Measurements from ENCODE around the gene CACNA1C. TPM values are rescaled to one million over a fixed set of nuclear protein-coding genes. Genes with fewer than 3 reads are reported as not detected.

The CACNA1C gene
- polyA plus RNA-seq, 2 donors: 2.1 to 2.5 TPM

- Histone ChIP-seq H3K27me3 (ENCODE audit: control insufficient read depth in 1 of 2, insufficient read depth in 2 of 2, low read length in 2 of 2) (no peaks in the 10 kb centered on the region), H3K27ac (ENCODE audit: low read depth in 2 of 2, low read length in 1 of 2) (no peak overlapping the region)
Observed at GRCh38 chr12:2226641-2227040, 173.9 kb downstream of the CACNA1C start.

DNA sequence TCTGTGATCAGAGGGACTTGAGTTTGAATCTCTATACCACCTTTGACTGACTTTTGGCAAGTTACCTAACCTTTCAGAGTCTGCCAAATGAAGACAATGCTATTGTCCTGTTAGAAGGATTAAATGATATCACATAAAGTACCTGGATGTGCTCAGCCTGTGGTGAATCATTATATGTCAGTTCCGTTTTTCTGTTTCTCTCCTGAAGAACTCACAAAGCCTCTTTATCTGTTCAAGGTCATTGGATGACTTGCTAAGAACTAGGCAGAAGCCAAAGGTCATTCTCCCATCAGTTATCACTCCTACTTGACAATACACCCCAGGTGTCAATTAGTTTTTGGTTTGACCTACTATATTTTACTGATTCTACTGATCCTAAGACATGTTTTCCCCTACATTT, 174.6 kb downstream of the CACNA1C start:
- Histone ChIP-seq H3K36me3 (ENCODE audit: control insufficient read depth in 2 of 2, insufficient read depth in 2 of 2, low read length in 1 of 2) (no peaks in the 10 kb centered on the region), H3K9me3 (ENCODE audit: control insufficient read depth in 2 of 2, insufficient read depth in 1 of 2, low read depth in 1 of 2, low read length in 1 of 2) (no peaks in the 10 kb centered on the region), H3K27me3 (ENCODE audit: control insufficient read depth in 1 of 2, insufficient read depth in 2 of 2, low read length in 2 of 2) (no peaks in the 10 kb centered on the region), H3K4me3 (ENCODE audit: low read depth in 1 of 2, low read length in 2 of 2) (no peak overlapping the region), H3K4me1 (ENCODE audit: control insufficient read depth in 2 of 2, insufficient read depth in 2 of 2, low read length in 1 of 2) (no peaks in the 10 kb centered on the region), H3K27ac (ENCODE audit: low read depth in 2 of 2, low read length in 1 of 2) (no peak overlapping the region)
- WGBS, 2 donors: 56 to 58% methylated on average over 1 of the region's 1 CpG

More at GRCh38 chr12:2226641-2227040, 173.9 kb downstream of the CACNA1C start:
- Histone ChIP-seq H3K4me3 (ENCODE audit: low read depth in 1 of 2, low read length in 2 of 2) (no peak overlapping the region), H3K4me1 (ENCODE audit: control insufficient read depth in 2 of 2, insufficient read depth in 2 of 2, low read length in 1 of 2) (no peaks in the 10 kb centered on the region), H3K36me3 (ENCODE audit: control insufficient read depth in 2 of 2, insufficient read depth in 2 of 2, low read length in 1 of 2) (no peaks in the 10 kb centered on the region), H3K9me3 (ENCODE audit: control insufficient read depth in 2 of 2, insufficient read depth in 1 of 2, low read depth in 1 of 2, low read length in 1 of 2) (no peaks in the 10 kb centered on the region)
- 60 to 70% methylated on average over 8 of the region's 8 CpGs for WGBS, 2 donors

GRCh38 chr12:2228535-2228934, 175.7 kb downstream of the CACNA1C start:
- Histone ChIP-seq H3K36me3 (ENCODE audit: control insufficient read depth in 2 of 2, insufficient read depth in 2 of 2, low read length in 1 of 2) (no peaks in the 10 kb centered on the region), H3K27me3 (ENCODE audit: control insufficient read depth in 1 of 2, insufficient read depth in 2 of 2, low read length in 2 of 2) (no peaks in the 10 kb centered on the region), H3K4me1 (ENCODE audit: control insufficient read depth in 2 of 2, insufficient read depth in 2 of 2, low read length in 1 of 2) (no peaks in the 10 kb centered on the region), H3K9me3 (ENCODE audit: control insufficient read depth in 2 of 2, insufficient read depth in 1 of 2, low read depth in 1 of 2, low read length in 1 of 2) (no peaks in the 10 kb centered on the region), H3K4me3 (ENCODE audit: low read depth in 1 of 2, low read length in 2 of 2) (no peak overlapping the region), H3K27ac (ENCODE audit: low read depth in 2 of 2, low read length in 1 of 2) (no peak overlapping the region)

DNA sequence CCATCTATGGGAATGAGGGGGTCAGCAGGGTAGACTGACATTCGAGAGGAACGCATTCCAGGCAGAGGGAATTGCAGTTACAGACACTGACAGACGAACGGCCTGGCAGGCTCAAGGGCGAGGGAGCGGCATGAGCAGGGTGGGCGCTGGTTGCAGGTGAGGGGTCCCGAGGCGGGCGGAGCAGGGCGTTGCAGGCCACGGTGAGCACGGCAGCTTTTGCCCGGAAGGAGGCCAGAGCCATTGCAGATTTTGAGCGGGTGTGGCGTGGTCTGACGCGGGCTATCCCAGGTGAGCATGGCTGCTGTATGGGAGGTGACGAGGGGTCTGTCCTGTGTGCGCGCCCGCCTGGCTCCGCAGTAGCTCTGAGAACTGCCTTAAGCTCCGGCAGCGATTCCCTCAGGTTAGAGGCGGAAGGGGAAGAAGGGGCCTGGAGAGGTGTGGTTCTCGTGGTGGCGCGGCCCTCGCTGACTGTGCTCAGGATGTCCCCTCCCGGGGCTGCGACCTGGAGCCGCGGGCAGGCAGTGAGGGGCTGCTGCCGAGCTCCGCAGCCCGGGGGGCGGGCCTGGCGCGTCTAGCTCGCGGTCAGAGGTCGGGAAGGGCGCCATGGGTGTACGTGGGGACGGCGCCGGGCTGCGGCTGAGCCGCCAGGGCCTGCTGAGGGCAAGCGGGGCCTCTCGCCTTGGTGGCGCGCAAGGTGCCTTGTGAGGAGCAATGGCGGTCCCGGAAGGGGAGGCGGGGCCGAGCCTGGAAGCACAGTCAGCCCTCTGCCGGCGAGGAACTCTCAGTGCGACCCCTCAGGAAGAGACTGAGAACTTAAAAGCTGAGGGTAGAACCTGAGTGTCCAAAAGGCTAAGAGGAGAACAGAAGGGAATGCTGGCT, 177.1 kb downstream of the CACNA1C start:
- H3K27ac ChIP-seq (ENCODE audit: low read depth in 2 of 2, low read length in 1 of 2): no peak overlapping the region
- H3K9me3 ChIP-seq (ENCODE audit: control insufficient read depth in 2 of 2, insufficient read depth in 1 of 2, low read depth in 1 of 2, low read length in 1 of 2): no peaks in the 10 kb centered on the region
- H3K4me3 ChIP-seq (ENCODE audit: low read depth in 1 of 2, low read length in 2 of 2): no peak overlapping the region
- no peaks in the 10 kb centered on the region for H3K27me3 ChIP-seq (ENCODE audit: control insufficient read depth in 1 of 2, insufficient read depth in 2 of 2, low read length in 2 of 2)
- no peaks in the 10 kb centered on the region for H3K4me1 ChIP-seq (ENCODE audit: control insufficient read depth in 2 of 2, insufficient read depth in 2 of 2, low read length in 1 of 2)
- no peaks in the 10 kb centered on the region for H3K36me3 ChIP-seq (ENCODE audit: control insufficient read depth in 2 of 2, insufficient read depth in 2 of 2, low read length in 1 of 2)
- 68 to 70% methylated on average over 47 to 61 of the region's 61 CpGs for WGBS, 2 donors

- H3K4me3 ChIP-seq (ENCODE audit: low read depth in 1 of 2, low read length in 2 of 2): no peak overlapping the region
- WGBS, 2 donors: 89 to 91% methylated on average over 7 of the region's 7 CpGs
- H3K27me3 ChIP-seq (ENCODE audit: control insufficient read depth in 1 of 2, insufficient read depth in 2 of 2, low read length in 2 of 2): no peaks in the 10 kb centered on the region
- no peaks in the 10 kb centered on the region for H3K9me3 ChIP-seq (ENCODE audit: control insufficient read depth in 2 of 2, insufficient read depth in 1 of 2, low read depth in 1 of 2, low read length in 1 of 2)
- H3K27ac ChIP-seq (ENCODE audit: low read depth in 2 of 2, low read length in 1 of 2): no peak overlapping the region
- no peaks in the 10 kb centered on the region for H3K4me1 ChIP-seq (ENCODE audit: control insufficient read depth in 2 of 2, insufficient read depth in 2 of 2, low read length in 1 of 2)
- H3K36me3 ChIP-seq (ENCODE audit: control insufficient read depth in 2 of 2, insufficient read depth in 2 of 2, low read length in 1 of 2): no peaks in the 10 kb centered on the region
Observed at GRCh38 chr12:2231011-2231595, 178.3 kb downstream of the CACNA1C start.

- Histone ChIP-seq H3K27me3 (ENCODE audit: control insufficient read depth in 1 of 2, insufficient read depth in 2 of 2, low read length in 2 of 2) (no peaks in the 10 kb centered on the region), H3K4me3 (ENCODE audit: low read depth in 1 of 2, low read length in 2 of 2) (no peak overlapping the region), H3K27ac (ENCODE audit: low read depth in 2 of 2, low read length in 1 of 2) (no peak overlapping the region), H3K4me1 (ENCODE audit: control insufficient read depth in 2 of 2, insufficient read depth in 2 of 2, low read length in 1 of 2) (no peaks in the 10 kb centered on the region), H3K9me3 (ENCODE audit: control insufficient read depth in 2 of 2, insufficient read depth in 1 of 2, low read depth in 1 of 2, low read length in 1 of 2) (no peaks in the 10 kb centered on the region), H3K36me3 (ENCODE audit: control insufficient read depth in 2 of 2, insufficient read depth in 2 of 2, low read length in 1 of 2) (no peaks in the 10 kb centered on the region)
- WGBS, 2 donors: 57 to 77% methylated on average over 3 of the region's 3 CpGs
Observed at GRCh38 chr12:2231956-2232355, 179.2 kb downstream of the CACNA1C start.

- Histone ChIP-seq H3K4me3 (ENCODE audit: low read depth in 1 of 2, low read length in 2 of 2) (no peak overlapping the region), H3K27me3 (ENCODE audit: control insufficient read depth in 1 of 2, insufficient read depth in 2 of 2, low read length in 2 of 2) (no peaks in the 10 kb centered on the region), H3K9me3 (ENCODE audit: control insufficient read depth in 2 of 2, insufficient read depth in 1 of 2, low read depth in 1 of 2, low read length in 1 of 2) (no peaks in the 10 kb centered on the region), H3K27ac (ENCODE audit: low read depth in 2 of 2, low read length in 1 of 2) (no peak overlapping the region), H3K4me1 (ENCODE audit: control insufficient read depth in 2 of 2, insufficient read depth in 2 of 2, low read length in 1 of 2) (no peaks in the 10 kb centered on the region), H3K36me3 (ENCODE audit: control insufficient read depth in 2 of 2, insufficient read depth in 2 of 2, low read length in 1 of 2) (no peaks in the 10 kb centered on the region)
- 69 to 71% methylated on average over 3 of the region's 3 CpGs for WGBS, 2 donors
Observed at GRCh38 chr12:2233034-2233433, 180.2 kb downstream of the CACNA1C start.

- Histone ChIP-seq H3K9me3 (ENCODE audit: control insufficient read depth in 2 of 2, insufficient read depth in 1 of 2, low read depth in 1 of 2, low read length in 1 of 2) (no peaks in the 10 kb centered on the region), H3K27ac (ENCODE audit: low read depth in 2 of 2, low read length in 1 of 2) (no peak overlapping the region), H3K27me3 (ENCODE audit: control insufficient read depth in 1 of 2, insufficient read depth in 2 of 2, low read length in 2 of 2) (no peaks in the 10 kb centered on the region), H3K4me3 (ENCODE audit: low read depth in 1 of 2, low read length in 2 of 2) (no peak overlapping the region), H3K4me1 (ENCODE audit: control insufficient read depth in 2 of 2, insufficient read depth in 2 of 2, low read length in 1 of 2) (no peaks in the 10 kb centered on the region), H3K36me3 (ENCODE audit: control insufficient read depth in 2 of 2, insufficient read depth in 2 of 2, low read length in 1 of 2) (no peaks in the 10 kb centered on the region)
- 81 to 85% methylated on average over 6 of the region's 6 CpGs for WGBS, 2 donors
Observed at GRCh38 chr12:2234091-2234490, 181.3 kb downstream of the CACNA1C start.

DNA sequence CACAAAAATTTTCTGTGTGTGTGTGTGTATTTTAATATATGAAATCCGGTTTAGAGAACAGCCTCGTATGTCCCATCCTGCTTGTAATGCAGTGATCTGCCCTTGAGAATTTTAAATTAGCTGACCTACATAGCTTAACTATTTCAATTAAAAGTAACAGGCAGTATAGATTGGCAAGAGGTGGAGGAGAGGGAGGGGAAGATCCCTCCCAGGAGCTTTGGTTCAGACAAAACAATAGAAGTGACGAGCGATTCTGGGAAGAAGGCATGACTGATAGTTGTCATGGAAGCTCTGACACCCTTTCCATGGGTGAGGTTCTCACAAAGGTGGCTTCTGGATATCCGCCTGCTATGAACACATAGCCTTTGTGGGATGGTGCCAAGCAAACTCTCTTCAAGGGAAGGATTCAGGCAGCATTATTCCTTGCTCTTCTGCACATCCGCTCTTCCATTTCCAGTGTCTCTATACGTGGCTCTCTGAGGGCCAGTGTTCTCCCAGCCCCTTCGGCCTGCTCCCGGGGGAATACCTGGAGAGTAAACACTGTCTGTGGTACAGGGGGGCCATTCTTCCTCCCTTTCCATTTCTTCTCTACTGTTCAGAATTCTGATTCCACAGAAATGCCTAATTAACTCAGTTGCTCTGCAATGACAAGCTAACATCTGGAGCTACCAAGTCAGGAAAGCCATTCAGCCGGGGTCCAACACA, 182.0 kb downstream of the CACNA1C start:
- 81 to 83% methylated on average over 10 of the region's 10 CpGs for WGBS, 2 donors
- Histone ChIP-seq H3K36me3 (ENCODE audit: control insufficient read depth in 2 of 2, insufficient read depth in 2 of 2, low read length in 1 of 2) (no peaks in the 10 kb centered on the region), H3K4me1 (ENCODE audit: control insufficient read depth in 2 of 2, insufficient read depth in 2 of 2, low read length in 1 of 2) (no peaks in the 10 kb centered on the region), H3K9me3 (ENCODE audit: control insufficient read depth in 2 of 2, insufficient read depth in 1 of 2, low read depth in 1 of 2, low read length in 1 of 2) (no peaks in the 10 kb centered on the region), H3K27ac (ENCODE audit: low read depth in 2 of 2, low read length in 1 of 2) (no peak overlapping the region), H3K4me3 (ENCODE audit: low read depth in 1 of 2, low read length in 2 of 2) (no peak overlapping the region), H3K27me3 (ENCODE audit: control insufficient read depth in 1 of 2, insufficient read depth in 2 of 2, low read length in 2 of 2) (no peaks in the 10 kb centered on the region)

All from esophagus (tissue), 2 donors.